Breast epithelium (tissue), 3 donors: Measurements from ENCODE around the gene KIF26B.

Source experiments
- POLR2A ChIP-seq: fragments of 450-650 bp; IDR thresholded peaks from one replicate; pipeline ENCODE4 v1.6.1; 2016; ENCODE audit warnings: antibody characterized with exemption, mild to moderate bottlenecking, moderate library complexity
- POLR2AphosphoS5 ChIP-seq, 3 donors: sonication (generic); formaldehyde crosslinking; IDR thresholded peaks; one replicate each; pipeline ENCODE4 v1.6.1; 2017; ENCODE audit warnings: antibody characterized with exemption in 3 of 3
- TF ChIP-seq, protein P1 (sequence below), 3 donors: fragments of 450-650 bp; IDR thresholded peaks; one replicate each; pipeline ENCODE4 v1.5.1; 2016 to 2017; ENCODE audit warnings: antibody characterized with exemption in 3 of 3, mild to moderate bottlenecking in 3 of 3, moderate library complexity in 3 of 3

DNA sequence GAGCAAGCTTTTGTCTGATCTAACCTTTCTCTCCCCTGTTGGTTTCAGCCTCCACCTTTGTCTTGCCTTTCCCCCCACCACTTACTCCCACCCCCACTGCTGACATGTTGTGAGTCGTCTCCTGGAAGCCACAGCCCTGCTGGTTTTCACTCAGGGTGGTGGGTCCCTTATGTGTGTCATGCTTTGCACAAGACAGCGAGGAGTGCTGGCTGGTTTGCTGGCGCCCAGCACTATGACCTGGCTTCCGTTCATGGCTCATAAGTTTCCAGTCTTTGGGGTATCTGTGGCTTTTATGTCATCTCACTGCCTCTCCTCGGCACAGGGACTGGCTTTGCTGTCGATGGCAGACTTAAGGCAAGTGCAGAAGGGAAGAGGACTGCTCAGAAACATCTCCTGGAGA, 177.7 kb downstream of the KIF26B start:
- TF ChIP-seq, protein P1, sequence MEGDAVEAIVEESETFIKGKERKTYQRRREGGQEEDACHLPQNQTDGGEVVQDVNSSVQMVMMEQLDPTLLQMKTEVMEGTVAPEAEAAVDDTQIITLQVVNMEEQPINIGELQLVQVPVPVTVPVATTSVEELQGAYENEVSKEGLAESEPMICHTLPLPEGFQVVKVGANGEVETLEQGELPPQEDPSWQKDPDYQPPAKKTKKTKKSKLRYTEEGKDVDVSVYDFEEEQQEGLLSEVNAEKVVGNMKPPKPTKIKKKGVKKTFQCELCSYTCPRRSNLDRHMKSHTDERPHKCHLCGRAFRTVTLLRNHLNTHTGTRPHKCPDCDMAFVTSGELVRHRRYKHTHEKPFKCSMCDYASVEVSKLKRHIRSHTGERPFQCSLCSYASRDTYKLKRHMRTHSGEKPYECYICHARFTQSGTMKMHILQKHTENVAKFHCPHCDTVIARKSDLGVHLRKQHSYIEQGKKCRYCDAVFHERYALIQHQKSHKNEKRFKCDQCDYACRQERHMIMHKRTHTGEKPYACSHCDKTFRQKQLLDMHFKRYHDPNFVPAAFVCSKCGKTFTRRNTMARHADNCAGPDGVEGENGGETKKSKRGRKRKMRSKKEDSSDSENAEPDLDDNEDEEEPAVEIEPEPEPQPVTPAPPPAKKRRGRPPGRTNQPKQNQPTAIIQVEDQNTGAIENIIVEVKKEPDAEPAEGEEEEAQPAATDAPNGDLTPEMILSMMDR (IDR thresholded peaks at IDR 0.05): no peak
- TF ChIP-seq POLR2A: no peak
- no peak for TF ChIP-seq POLR2AphosphoS5 (IDR thresholded peaks at IDR 0.05)
